ENCODE data around the gene NAP1L4.
A peak's percentile ranks its signal among the peaks of the same experiment; 100 is the strongest.
"Not testable (repeated sequence)": the region's sequence is repeated elsewhere in the genome, so short reads cannot be mapped to it uniquely, and the experiment has no call there.

The NAP1L4 gene

DNA sequence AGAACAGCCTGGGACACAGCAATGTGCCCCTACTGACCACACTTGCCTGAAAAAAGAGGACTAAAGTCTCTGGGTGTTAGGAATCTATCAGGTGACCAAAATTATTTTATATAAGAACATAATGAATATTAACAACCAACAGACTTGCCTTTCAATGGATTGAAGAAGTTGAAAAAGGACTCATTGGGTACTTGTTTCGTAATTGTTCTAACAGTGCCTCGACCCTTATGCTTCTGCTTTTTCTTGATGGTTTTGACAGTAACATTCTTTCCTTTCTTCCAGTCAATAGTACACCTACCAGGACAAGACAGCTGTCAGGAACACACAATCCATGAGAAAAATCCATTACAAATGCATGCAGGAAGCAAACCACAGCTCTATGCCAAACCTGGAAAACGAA is 33.9 kb downstream of the NAP1L4 start:
- DNase-seq (ENCODE audit: low read depth in 2 of 2), result no peak

DNA sequence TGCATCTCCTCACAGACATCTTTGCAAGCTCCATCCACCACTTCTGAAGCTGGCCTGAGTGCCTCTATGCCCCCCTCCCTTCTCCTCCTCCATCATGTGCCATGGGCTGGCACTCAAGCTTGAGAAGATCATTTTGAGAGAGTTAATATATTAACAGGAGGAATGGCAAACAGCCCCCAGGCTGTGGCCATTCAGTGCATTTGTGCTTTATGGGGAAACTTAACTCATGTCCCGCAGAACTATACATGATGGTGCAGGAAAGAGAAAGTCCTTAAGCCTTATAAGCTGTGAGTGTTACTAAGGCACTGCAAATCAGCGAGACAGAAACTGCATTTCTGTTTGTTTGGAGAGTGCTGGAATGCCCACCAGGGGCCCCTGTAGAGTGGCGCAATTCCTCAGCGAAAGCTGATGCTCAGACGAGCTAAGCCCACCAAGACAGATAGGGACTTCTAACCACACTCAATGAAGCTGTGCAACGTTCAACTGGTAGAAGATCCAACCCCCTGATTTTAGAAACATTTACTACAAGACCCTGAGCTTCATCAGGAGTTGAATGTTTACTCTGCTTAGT is 36.1 kb downstream of the NAP1L4 start:
- no peak for DNase-seq (ENCODE audit: low read depth in 2 of 2)

DNA sequence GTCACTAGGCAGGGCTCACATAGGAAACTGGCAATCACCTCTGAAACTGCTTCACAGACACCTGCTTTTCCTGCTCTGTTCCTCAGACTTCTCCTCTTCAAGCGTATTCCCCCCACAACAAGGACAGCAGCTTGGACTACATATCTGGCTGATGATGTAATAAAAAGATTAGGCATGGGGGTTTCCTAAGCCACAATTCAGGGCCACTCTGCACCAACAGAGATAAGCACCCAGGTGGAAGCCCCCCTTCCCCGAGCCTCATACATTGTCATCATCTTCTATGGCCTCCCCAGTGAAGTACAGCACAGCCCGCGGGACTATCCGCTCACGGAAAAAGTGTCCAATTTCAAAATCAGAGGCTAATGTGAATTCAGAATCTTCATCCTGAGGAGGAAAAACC is 37.9 kb downstream of the NAP1L4 start:
- no peak for DNase-seq (ENCODE audit: low read depth in 2 of 2)

DNA sequence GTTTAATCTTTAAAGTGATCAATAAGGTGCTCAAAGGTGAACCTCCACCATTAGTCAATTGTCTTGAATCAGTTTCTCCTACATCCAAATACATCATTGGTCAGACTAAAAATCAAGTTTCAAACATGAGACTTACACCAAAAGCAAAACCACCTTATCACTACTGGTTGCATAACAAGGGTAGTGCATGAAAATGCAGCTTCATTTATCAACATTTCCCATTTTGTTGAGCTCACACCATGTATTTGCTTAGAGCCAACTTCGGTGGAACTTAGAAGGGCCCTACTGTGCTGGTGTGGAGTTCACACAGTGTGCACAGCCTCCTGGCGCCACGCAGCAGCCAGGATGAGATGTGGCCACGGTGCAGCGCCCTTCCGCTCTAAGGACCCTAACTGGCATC is 39.8 kb downstream of the NAP1L4 start:
- DNase-seq (ENCODE audit: low read depth in 2 of 2), result no peak

- DNase-seq (ENCODE audit: low read depth in 2 of 2), result no peak
Observed at GRCh38 chr11:2951231-2952110, 40.7 kb downstream of the NAP1L4 start.

DNA sequence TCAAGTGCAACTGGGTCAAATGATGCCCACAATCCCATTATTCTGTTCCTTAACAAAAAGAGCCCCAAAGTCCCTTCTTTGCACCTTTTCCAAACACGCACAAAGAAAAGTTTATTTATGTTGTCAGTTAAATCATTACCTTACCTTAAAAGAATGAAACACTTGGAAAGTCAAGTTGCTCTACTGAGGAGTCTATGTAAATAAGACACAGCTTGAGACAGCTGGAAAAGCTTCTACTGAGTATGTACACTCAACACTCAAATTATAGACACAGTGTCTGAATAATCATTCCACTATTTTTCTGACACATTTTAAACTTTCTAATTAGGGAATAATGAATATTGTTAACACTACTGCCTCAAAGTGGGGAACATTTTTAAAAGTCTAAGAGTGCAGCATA is 41.3 kb downstream of the NAP1L4 start:
- no peak for DNase-seq (ENCODE audit: low read depth in 2 of 2)

- no peak for DNase-seq (ENCODE audit: low read depth in 2 of 2)
Observed at GRCh38 chr11:2949920-2950319, 42.2 kb downstream of the NAP1L4 start.

DNA sequence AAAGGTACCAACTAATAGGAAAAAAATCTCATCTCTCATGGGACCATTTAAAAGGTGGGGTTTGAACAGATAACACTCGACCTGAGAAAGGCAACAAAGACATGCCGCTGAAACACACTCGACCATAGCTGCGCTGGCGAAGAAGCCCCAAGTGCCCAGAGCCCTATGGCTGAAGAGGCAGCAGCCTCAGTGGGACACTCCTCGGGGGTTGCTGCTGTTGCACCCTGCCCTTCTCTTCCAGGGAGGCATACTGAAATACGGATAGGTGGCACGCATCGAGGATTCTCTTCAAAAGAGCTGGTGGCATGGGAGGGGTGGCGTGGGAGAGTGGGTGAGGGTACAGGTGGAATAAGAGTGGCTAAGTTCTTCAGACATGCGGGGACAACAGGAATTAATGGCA is 44.4 kb downstream of the NAP1L4 start:
- no peak for DNase-seq (ENCODE audit: low read depth in 2 of 2)

GRCh38 chr11:2945757-2946287 is 46.3 kb downstream of the NAP1L4 start:
- no peak for DNase-seq (ENCODE audit: low read depth in 2 of 2)

GRCh38 chr11:2945031-2945756 is 46.9 kb downstream of the NAP1L4 start:
- peak in 1 of 2 donors; percentile 47 for DNase-seq (ENCODE audit: low read depth in 2 of 2)

- no peak for DNase-seq (ENCODE audit: low read depth in 2 of 2)
Observed at GRCh38 chr11:2944530-2944929, 47.6 kb downstream of the NAP1L4 start.

DNA sequence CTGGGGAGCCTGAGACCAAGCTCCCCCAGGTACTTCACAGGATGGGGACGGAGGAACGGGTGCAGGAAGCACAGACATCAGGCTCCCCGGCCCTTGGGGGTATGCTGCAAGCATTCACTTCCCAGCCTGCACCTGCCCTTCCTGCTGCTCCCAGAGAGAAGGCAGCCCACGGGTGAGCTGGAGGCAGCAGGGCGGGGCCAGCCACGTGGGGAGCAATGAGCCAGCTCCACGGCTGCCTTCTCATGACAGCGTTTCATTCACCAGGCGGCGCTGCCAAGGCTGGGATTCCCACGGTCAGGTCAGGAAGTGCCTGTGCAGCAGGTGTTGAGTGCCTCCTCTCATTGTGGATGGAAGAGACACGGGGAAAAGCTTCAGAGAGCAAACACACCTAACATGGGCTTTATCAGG is 48.4 kb downstream of the NAP1L4 start:
- DNase-seq (ENCODE audit: low read depth in 2 of 2), result no peak

- no peak for DNase-seq (ENCODE audit: low read depth in 2 of 2)
Observed at GRCh38 chr11:2942872-2943710, 49.0 kb downstream of the NAP1L4 start.

GRCh38 chr11:2942447-2942846 is 49.7 kb downstream of the NAP1L4 start:
- no peak for DNase-seq (ENCODE audit: low read depth in 2 of 2)

DNA sequence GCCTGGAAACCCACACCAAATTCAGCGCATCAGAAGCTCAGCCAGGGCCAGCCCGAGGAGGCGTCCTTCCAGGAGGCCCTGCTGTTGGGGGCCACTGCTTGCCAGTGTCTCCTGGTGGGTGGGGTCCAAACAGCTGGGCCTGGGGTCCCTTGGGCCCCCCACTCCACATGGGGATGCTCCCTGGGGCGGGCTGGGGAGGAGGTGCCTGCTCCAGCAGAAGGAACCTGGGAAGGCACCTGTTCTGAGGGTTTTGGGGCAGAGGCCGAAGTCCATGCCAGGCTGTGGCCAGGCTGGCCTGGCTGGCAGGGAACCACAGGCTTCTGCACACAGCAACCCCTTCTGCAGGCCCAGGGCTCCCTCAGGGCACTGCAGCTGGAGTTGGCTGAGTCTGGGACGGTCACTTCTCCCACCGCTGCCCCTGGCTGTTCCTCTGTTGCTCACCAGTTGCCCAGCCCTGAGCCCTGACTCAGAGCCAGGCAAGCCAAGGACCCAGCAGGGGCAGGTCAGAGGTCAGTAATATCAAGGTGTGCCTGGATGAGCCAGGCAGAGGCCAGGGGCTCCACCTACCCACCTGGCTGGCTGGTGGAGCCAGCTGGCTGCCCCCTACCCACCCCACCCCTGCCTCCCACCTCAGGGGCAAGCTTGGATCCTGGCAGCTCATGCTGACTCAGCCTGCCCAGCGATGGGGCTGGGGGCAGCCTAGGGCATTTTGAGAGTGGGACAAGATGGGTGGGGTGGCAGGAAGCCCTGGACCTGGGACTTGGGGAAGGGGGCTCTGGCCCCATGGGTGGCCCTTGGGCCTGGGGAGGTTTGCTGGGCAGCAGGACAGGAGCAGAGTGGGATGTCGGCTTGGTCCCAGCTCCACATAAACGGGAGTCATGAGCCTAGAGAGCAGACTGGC is 51.0 kb downstream of the NAP1L4 start:
- DNase-seq (ENCODE audit: low read depth in 2 of 2), result no peak

DNA sequence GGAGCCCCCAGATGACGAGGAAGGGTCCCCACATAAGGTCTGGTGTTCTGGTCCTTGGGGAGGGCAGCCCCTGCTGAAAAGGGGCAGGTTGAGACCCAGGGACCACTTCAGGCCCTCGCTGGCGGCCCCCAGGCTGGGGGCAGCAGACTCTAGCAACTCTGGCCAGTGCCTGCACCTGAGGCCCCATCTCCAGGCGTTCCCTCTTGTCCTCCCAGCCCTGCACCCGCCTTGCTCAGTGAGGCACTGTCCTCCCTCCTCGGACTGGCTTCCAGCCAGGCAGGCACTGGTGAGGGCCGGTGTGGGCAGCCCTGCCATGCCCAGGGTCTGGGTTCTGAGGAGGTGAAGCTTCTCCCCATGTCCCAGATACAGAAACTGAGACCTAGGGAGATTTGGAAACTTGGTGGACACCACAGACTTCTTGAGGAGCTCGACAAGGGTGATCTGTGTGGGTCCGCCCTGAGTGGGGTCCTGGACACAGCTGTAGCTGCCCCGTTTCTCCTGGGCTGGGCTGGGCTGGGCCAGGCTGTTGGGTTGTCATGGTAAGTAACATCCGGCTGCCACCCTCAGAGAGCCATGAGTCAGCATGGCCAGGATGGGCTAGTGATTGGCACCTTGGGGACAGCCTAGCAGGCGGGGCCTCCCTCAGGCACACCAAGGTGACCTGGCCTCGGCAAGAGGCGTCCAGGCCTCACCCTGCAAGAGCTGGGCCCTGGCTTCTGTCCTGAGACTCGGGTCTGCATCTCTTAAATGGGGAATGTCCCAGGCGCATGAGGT is 51.8 kb downstream of the NAP1L4 start:
- no peak for DNase-seq (ENCODE audit: low read depth in 2 of 2)

DNA sequence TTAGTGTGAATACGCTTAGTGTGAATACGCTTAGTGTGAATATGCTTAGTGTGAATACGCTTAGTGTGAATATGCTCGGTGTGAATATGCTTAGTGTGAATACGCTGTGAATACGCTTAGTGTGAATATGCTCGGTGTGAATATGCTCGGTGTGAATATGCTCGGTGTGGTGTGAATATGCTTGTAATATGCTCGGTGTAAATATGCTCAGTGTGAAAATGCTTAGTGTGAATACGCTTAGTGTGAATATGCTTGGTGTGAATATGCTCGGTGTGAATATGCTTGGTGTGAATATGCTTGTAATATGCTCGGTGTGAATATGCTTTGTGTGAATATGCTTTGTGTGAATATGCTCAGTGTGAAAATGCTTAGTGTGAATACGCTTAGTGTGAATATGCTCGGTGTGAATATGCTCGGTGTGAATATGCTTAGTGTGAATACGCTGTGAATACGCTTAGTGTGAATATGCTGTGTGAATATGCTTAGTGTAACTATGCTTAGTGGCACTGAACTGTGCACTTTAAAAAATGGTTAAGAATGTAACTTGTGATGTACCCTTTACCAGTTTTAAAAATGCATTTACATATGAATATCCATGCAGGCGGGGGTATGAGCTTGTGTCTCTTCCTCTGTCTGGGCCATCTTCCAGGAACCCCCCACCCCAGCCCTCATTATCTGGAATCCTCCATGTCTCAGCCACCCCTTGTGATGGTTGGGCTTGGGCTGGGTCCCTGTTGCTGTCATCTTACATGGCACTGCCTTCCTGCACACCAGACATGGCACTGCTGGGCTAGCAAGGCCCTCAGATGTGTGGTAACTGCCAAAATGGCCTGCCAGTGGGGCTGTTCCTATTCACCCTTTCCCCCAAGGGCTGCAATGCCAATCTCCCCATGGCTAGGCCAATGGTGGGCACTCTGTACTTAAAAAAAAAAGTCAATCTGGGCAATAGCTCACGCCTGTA is 53.4 kb downstream of the NAP1L4 start:
- DNase-seq (ENCODE audit: low read depth in 2 of 2), result not testable (repeated sequence)

- not testable (repeated sequence) for DNase-seq (ENCODE audit: low read depth in 2 of 2)
Observed at GRCh38 chr11:2937641-2938457, 54.3 kb downstream of the NAP1L4 start.
